GM19035 (cell line): ENCODE measurements around the gene ATP6V0D1.
"Not testable (repeated sequence)": the region's sequence is repeated elsewhere in the genome, so short reads cannot be mapped to it uniquely, and the experiment has no call there.

Experiments used
- ATAC-seq: cut with Tn5 transposase; IDR thresholded peaks from one replicate; pipeline ENCODE4 v1.9.1; 2021; ENCODE audit not compliant: unreplicated experiment

The ATP6V0D1 gene

DNA sequence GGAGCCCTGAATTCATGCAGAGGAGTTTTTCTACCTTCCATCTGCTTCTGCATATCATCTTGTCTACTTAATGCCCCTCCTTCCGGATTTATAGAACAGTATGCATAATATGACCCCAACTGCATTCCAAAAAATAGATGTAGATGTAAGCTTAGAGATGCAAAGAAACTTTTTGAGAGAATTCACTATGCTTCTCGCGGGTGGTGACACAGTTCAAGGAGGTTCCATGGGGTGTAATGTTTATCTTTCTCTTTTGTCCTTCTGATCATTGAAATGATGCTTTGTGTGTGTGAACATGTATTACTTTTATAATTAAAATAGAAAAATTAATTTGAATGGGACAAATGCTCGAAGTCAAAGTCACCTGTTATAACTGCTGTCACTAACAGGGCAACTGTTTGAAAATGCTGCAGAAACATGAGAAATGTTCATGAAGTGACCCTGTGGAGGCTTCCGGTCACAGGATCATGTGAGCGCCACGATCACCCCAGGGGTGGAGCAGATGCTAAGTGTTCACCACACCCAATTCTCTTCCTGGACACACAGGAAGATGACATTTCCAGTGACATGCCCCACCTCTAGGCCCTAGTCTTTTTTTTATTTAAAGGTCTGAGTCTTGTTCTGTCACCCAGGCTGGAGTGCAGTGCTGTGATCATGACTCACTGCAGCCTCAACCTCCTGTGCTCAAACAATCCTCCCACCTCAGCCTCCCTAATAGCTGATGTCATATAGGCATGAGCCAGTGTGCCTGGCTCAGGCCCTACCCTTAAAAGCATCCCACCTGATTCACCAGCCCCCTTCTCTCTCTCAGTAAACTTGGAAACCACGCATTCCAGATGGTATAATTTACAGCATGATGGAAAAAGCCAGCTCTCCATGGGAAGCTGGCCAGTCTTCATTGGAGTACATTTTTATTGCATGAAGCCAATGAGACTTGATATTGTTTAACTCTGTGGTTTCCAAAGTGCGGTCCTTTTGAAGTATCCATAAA, 23.4 kb upstream of the ATP6V0D1 start:
- ATAC-seq: peak; percentile 70

DNA sequence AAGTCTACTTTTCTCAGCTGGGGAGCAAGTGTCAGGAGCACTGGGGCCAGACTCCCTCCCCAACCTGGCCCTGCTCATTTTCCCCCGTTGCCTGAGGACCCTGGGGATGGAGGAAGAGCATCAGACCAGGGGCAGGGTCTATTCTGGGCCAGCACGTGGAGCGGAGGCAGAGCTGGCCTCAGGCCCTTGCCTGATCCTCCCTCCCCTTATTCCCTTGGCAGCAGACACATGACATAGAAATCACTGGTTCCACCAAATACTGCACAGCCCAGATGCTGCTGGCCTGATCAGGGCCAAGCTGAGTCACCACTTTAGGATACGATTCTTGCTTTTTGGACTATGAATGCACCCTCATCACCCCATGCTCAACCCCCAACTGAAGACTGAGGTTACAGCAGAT, 18.1 kb upstream of the ATP6V0D1 start:
- no peak for ATAC-seq

DNA sequence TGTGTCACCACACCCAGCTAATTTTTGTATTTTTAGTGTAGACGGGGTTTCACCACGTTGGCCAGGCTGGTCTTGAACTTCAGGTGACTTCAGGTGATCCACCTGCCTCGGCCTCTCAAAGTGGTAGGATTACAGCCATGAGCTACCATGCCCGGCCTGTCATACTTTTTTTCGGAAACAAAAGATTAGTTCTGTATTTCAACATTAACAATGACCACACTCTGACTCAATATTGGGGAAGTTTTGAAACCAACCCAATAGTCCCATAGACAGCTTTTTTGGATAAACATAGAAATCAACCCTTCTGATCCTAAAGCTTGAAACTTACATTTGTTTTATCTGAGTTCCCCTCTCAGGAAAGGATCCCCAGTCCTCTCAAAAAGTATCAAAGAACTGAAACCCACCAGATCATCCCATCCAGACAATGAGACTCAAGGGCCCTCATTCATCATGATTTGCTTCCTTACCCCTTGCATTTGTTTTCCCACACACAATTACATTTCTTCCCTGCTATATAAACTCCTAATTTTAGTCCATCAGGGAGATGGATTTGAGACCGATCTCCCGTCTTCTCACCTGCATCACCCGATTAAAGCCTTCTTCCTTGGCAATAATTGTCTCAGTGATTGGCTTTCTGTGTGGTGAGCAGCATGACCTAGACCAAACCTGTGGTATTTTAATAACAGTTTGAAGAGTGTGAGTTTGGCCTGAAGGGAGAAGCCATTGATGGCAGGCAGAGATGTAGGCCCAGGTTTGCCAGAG, 9.6 kb upstream of the ATP6V0D1 start:
- ATAC-seq: no peak

DNA sequence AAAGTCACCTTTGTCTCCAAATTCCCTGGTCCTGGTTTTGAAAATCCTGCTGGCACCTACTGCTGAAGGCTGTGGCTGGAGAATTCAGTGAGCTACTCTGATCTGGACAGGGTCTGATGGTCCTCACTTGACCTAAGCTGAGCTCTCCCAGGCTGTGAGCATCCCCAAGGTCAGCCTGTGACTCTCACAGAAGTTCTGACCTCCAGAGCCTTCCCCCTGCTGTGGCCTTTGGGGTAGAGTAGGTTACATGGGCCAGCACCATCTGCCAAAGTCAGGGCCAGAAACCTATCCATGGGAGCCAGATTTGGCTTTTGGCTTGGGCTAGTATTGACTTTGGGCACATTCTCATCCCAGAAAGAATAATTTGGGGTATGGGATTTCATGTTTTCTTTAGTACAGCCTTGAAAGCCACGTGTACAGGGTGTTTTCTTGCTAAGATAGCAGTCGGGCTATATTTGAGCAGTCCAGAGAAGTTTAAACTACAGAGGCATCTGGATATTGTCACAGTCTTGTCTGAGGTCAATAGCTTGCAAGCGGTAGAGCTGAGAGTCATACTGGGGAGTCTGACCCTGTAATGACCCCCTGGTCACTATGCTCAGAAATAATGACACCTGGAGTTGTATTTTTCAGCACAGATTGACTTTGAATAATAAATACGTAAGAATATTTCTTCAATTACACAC, 8.6 kb upstream of the ATP6V0D1 start:
- ATAC-seq: no peak

DNA sequence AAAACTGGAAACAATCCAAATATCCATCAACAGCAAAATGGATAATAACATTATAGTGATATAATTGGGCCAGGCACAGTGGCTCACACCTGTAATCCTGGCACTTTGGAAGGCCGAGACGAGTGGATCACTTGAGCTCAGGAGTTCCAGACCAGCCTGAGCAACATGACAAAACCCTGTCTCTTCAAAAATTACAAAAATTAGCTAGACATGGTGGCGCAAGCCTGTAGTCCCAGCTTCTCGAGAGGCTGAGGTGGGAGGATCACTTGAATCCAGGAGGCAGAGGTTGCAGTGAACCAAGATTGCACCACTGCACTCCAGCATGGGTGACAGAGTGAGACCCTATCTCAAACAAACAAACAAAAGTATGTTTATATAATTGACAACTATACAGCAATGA, 6.6 kb upstream of the ATP6V0D1 start:
- not testable (repeated sequence) for ATAC-seq

DNA sequence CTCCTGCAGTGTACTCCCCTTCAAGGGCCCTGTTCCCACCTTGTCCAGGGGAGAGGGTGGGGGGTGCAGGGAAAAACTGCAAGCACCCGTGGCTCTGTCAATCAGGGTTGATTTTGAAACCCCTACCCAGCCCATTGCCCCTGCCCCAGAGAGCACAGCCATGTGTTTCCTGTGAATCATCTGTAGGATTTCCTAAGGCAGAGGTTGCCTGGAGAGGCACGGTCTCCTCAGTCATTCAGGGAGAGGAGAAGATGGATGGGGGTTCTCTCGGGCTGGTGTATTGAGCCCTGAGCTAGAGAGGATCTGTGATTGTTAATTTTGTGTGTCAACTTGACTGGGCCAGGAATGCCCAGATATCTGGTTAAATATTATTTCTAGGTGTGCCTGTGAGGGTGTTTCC, 5.8 kb upstream of the ATP6V0D1 start:
- ATAC-seq: no peak

DNA sequence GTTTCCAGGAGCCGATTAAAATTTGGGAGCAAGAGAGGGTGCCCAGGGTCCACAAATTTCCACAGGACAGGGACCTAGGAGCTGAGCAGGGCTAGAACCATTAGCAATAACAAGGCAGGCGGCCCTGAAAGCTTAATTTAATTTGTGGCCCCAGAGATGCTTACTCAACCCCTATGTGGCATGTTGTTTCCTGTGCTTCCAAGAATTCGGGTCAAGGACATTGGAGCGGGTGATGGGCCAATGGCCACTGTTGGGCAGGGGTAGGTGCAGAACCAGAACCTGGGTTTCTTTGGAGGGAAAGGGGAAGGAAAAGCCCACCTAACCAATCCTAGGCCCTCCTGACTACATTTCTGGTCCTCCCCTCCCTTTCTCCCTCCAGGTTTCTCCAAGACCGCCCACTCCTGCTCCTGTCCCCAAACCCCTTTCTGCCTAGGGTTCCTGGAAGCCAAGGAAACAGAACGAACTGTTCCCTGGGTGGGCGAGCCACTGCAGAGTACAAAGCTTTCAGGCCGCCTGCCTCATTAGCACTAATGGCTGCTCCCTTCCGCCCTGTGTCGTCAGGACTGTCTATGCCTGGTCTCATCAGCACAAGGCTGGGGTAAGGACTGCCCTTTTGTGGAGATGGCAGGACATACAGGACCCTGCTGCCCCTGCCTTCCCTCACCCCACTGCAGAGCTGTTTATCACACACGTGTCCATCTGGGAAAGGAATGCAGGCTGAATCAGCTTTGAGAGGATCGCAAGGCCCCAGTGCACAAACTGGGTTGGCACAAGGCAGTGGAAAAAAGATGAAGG, 3.0 kb upstream of the ATP6V0D1 start:
- no peak for ATAC-seq

DNA sequence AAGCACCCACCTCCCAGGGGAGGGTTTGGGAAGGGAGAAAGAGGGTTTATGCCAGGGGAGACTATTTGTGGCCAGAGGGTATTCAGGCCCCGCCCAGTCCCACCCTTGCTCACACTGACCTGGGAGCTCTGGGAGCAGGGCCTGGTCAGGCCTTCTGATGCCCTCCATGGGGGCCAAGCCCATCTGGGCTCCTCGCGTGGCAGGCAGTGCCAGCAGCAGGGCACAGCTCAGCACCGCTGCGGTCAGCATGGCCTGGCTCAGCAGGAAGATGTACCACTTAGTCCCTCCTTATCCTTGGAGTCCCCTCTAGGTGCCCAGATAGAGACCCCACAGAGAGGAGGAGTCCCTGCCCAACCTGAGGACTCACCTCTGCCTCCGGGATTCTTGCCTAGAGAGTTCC, 2.2 kb upstream of the ATP6V0D1 start, which contains the start of gene AGRP:
Gene AGRP, minus strand, starts transcription at position 398 of the 400 bp plus-strand sequence. Its CDS starts 149 bp downstream, at position 249.
- ATAC-seq: no peak

DNA sequence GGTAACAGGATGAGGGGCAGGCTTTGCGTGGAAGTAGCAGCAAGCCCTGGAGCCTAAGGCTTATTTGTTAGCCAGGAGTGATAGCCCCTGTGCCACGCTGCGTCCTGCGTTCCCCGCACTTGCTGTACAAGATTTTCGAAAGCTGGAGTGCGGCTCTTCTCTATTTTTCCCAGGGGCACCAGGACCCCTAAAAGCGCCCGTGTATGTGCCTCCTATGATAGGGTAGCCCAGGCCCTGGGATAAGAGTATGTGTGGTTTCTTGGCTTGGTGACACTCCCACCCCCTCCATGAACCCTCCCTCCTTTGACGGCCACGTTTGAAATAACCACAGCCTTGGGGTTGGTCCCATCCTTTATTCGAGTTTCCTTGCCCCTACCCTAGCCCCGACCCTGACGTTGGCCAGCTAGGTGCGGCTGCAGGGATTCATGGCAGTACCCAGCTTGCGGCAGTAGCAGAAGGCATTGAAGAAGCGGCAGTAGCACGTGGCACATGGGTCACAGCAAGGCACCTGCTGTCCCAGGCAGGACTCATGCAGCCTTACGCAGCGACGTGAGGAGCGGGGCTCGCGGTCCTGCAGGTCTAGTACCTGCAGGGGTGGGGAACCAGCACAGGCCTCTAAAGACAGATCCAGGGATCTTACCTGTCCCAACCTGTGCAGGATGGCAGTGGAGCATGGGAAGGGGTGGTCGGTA, 1.4 kb upstream of the ATP6V0D1 start:
- no peak for ATAC-seq

DNA sequence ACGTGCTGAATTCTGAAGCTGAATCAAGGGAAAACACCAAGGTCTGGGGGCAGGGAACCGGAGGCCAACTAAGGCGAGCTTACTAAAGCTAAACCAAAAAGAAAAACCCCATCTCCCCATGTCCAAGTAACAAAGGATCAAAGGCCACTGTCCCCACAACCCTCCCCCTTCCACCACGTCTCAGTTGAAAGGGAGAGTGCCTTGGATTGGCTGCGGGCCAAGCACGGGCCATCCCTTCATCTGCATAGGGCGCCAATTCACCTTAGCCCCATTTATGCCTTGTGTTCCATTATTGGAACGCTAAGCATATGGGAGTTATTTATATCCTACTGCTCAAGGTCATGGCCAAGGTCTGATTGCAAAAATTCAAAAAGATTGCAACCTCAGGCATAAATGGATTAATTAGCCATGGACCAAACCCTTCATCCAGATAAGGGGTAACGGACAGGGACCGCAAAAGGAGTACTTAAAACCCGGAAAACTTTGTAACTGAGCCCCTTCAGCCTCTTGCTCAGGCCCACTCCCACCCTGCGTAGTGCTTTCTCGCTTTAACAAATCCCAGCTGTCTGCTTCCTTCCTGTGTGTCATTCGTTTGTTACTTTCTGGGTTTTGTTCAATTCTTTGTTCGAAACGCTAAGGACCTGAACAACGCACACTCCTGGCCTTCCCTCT, 740 bp upstream of the ATP6V0D1 start:
- no peak for ATAC-seq

DNA sequence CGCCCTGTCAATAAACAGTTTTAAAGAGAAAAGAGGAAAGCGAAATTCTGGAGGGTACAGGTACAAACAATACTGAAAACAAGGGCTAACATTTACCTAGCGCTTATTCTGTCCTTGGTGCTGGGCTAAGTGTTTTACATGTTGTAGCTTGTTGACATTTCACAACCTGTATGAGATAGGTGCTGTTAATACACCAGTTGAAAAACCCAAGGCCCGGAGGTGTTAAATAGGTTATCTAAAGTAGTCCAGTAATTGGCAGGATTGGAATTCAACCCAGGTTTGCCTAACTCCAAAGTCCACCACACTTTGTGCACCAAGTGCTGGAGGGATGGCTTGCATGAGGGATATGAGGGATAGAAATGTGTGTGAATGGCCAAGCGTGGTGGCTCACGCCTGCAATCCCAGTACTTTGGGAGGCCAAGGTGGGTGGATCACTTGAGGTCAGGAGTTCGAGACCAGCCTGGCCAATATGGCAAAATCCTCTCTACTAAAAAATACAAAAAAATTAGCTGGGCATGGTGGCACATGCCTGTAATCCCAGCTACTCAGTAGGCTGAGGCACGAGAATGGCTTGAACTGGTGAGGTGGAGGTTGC, 2.9 kb downstream of the ATP6V0D1 start:
- ATAC-seq: no peak

DNA sequence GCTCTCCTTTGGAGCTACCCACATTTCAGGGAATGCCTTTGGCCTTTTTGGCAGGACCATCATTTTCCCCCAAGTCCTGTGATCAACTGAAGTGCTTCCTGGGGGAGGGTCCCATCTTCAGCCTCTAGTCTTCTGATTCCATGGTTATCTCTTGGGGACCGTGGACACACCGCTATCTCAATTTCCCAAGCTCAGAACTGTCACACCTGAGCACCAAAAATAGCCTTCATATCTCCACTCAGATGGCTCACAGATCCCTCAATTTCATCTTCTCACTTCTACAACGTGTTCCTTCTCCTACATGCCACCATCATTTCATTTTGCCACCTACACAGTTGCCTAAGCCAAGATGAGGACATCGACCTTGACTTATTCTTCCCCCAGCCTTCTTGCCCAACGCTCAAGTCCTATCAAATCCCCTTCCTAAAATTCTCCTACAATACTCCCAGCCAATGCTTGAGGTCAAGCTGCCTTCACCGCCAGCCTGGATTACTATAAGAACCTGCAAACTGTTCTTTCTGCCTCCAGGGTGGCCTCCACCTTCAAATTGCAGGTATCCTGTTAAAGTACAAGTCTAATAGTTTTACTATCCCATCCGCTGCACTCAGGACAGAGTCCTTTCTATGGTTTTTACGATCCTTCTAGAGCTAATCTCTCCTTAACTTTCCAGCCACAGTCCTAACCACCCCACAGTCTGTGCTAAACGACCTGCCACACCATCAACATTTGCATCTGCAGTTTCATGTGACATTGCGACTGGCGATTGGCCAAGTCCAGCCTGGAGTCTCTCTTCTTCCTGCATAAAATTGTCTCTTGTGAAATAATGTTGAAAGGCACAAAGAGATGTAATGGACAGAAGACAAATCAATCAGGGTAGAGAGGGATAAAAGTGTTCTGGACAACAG, 6.2 kb downstream of the ATP6V0D1 start:
- no peak for ATAC-seq

DNA sequence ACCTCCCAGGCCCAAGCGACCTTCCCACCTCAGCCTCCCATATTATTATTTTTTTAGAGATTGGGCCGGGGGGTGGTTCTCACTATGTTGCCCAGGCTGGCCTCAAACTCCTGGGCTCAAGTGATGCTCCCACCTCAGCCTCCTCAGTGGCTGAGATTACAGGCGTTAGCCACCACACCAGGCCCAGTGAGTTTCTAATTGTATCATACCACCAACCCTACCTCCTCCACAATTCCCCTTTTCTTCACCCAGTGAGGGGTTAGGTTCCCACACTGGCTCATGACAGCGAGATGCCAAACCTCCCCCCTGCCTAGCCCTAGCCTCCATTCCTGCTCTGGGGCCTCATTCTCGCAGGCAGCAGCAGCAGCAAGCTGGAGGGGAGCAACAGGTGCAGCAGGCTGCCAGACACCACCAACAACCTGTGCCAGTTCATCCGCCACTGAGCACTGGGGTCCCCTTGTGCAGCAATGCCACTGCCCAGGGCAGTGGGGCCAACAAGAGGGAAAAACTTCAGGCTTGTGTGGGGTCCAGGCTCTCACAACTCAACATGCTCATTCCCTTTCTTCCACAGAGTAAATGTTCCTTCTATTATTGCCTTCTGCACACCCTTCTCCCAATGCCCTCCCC, 9.1 kb downstream of the ATP6V0D1 start:
- no peak for ATAC-seq

DNA sequence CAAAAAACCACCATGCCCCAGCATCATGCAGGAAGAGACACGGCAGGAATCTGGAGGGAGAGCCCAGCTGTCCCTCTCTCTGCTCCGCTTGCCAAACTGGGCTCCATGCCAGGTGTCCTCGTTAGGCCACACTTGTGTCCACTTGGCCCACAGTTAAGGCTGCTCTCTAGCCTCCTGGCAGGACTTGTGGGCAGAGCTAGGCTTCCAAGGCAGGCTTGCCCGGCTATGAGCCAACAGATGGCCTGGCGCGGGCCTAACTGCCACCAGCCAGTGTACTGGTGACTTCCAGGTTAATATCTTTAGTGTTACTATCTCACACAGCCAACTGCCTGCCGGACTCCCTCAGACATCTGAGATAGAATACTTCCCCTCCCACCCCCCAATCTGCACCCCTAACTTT, 10.6 kb downstream of the ATP6V0D1 start:
- no peak for ATAC-seq

DNA sequence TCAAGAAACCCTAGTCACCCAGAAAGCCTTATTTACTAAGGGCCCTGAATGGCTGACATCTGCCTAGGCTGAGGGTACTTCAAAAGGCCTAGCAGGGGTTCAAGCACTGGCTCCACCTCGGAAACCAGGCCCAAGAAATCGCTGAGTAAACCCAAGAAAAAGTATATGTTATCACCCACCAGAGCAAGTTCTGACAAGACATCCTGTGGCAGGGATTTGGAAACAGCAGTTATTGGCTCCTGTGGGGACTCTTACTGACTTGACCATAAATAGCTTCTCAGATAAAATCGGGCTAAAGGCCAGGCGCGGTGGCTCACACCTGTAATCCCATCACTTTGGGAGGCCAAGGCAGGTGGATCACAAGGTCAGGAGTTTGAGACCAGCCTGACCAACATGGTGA, 12.2 kb downstream of the ATP6V0D1 start:
- no peak for ATAC-seq

DNA sequence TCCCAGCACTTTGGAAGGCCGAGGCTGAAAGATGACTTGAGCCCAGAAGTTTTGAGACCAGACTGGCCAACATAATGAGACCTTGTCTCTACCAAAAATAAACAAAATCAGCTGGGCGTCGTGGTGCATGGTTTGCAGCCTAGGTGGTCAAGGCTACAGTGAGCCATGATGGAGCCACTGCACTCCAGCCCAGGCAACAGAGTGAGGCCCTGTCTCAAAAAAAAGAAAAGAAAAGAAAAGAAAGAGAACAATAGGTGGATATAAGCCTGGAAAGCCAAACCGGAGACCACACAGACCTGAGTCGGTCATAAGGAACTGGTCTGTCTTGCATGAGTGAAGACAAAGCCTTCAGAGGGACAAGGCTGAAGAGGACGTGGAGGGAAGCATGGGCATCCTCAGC, 14.4 kb downstream of the ATP6V0D1 start:
- ATAC-seq: no peak

DNA sequence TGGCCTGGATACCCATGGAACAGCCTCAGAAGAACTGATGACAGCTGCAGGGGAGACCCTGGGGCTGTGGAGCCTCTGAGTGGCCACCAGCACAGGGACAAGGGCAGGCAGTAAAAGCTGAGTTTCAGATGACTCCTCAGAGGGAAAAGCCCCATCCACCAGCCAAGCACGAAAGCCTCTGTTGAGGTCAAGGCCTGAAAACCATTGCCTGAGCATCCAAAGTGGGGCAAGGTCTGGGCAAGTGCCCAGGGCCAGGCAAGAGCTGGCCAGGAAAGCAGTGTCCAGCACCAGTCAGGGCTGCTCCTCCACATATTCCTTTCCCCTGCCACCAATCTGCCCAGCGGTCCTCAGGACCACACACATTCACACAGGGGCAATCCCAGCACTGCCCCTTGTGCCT, 16.4 kb downstream of the ATP6V0D1 start:
- ATAC-seq: no peak

DNA sequence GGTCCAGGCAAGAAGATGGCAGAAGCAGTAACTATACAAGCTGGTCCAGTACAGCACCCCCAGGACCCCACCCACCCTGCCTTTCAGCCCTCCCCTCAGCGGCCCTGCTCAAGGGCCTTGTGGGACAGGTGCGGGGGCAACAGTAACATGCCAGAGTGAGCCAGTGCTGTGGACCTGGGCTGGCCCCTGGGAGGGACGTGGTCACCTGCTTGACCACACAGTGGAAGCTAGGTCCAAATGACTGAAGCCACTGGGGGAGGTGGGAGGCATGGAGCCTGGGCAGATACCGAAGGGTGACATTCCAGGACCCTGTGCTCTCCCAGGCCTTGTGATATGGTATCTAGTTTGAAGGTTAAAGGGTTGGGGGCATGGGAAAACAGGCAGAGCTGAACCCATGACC, 17.3 kb downstream of the ATP6V0D1 start:
- ATAC-seq: no peak
